ENCODE results near the gene KCNG2.

- TF ChIP-seq, protein P1, sequence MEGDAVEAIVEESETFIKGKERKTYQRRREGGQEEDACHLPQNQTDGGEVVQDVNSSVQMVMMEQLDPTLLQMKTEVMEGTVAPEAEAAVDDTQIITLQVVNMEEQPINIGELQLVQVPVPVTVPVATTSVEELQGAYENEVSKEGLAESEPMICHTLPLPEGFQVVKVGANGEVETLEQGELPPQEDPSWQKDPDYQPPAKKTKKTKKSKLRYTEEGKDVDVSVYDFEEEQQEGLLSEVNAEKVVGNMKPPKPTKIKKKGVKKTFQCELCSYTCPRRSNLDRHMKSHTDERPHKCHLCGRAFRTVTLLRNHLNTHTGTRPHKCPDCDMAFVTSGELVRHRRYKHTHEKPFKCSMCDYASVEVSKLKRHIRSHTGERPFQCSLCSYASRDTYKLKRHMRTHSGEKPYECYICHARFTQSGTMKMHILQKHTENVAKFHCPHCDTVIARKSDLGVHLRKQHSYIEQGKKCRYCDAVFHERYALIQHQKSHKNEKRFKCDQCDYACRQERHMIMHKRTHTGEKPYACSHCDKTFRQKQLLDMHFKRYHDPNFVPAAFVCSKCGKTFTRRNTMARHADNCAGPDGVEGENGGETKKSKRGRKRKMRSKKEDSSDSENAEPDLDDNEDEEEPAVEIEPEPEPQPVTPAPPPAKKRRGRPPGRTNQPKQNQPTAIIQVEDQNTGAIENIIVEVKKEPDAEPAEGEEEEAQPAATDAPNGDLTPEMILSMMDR (IDR thresholded peaks at IDR 0.05; ENCODE audit: low read depth, low read length, missing input control): no peak
- TF ChIP-seq JUND (IDR thresholded peaks at IDR 0.05): no peak
- no peak for TF ChIP-seq HNF4A (conservative IDR thresholded peaks at IDR 0.05)
- TF ChIP-seq EGR1 (IDR thresholded peaks at IDR 0.05; ENCODE audit: low read depth in 2 of 2): no peak
These were observed 43.5 kb upstream of the KCNG2 start for GRCh38 chr18:79754022-79754761.

All from liver (tissue), 3 donors.